K562 treated with DMSO at 1 percent for 4 hours (cell line): Measurements from ENCODE around the gene SRM. TPM values are rescaled to one million over a fixed set of nuclear protein-coding genes. Genes with fewer than 3 reads are reported as not detected.

Experiments
- total RNA-seq: library from RNA; unstranded; fragments of 300-600 nt; gene quantifications from 2 replicates; pipeline ENCODE4 v1.2.3, GENCODE V29; 2022; ENCODE audit not compliant: insufficient read depth

SRM gene
- total RNA-seq, result 123 and 129 TPM in 2 replicates

GRCh38 chr1:11059968-11060830, at the start of gene SRM:
TSS of gene SRM (minus strand) at chr1:11060018. CDS start at chr1:11059943, 75 bp downstream.

GRCh38 chr1:11099310-11100148, 39.7 kb upstream of the SRM start, which contains the start of gene EXOSC10:
TSS of gene EXOSC10 (minus strand) at chr1:11099869. CDS start at chr1:11099831, 38 bp downstream.

GRCh38 chr1:11046625-11047365, 13.0 kb downstream of the SRM start, which contains the start of gene MASP2:
TSS of gene MASP2 (minus strand) at chr1:11047239. CDS start at chr1:11047207, 32 bp downstream.

DNA sequence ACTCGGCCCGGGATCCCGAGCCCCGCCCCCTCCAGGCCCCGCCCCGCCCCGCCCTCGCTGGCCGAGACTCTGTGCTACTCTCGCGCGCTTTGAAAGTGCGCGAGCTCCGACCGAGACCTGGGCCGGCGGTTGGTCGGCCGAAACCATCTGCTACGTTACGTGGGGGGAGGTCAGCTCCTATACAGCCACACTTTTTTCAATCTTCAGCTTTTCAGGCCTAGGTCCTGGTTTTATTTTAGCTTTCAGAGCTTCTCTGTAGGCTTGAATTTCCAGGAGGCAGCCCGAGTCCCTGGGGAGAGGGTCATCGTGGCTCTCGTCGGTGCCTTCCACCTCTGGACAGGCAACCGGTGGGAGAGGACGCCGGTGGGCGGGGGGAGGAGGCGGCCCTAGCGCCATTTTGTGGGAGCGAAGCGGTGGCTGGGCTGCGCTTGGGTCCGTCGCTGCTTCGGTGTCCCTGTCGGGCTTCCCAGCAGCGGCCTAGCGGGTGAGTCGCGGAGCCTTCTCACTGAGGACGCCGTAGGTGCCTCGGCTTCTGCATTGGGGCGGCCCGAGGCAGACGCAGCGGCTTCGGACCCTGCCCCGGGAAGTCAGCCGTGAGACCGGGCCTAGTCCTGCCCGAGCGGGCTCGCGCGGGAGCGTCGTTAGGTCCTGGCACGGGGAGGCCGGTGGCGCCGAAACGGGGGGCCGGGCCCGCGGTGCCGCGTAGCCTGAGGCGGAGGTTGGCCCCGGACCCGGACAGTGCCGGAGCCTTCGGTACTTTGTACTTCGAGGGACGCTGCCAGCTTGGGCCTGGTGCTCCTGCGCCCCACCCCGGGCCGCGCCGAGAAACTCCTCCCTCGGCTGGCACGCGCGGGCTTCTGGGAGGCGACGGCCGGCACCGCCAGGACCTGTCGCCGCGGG, 47.3 kb downstream of the SRM start, which contains the start of gene TARDBP:
TARDBP (plus strand) TSS at position 395 of the 900 bp plus-strand sequence. CDS start 1,074 bp downstream, outside the sequence.

Other genes with a start within 250 kb of the SRM start
- 107 and 112 TPM in 2 replicates for gene TARDBP, start 47.4 kb downstream of the SRM start, total RNA-seq
- gene MASP2, start 12.8 kb downstream of the SRM start, total RNA-seq, result 2.7 and 3.4 TPM in 2 replicates
- gene EXOSC10, start 39.9 kb upstream of the SRM start, total RNA-seq, result 78.4 and 86.2 TPM in 2 replicates
- not detected in 2 replicates for gene ANGPTL7, start 129.3 kb upstream of the SRM start, total RNA-seq
- gene MTOR, start 202.5 kb upstream of the SRM start, total RNA-seq, result 42.9 and 57.7 TPM in 2 replicates
- gene UBIAD1, start 213.2 kb upstream of the SRM start, total RNA-seq, result 15.2 and 16.2 TPM in 2 replicates